BLaER1 (cell line): ENCODE measurements around the gene CNPY1.

ENCODE experiments used
- H3K27ac ChIP-seq: shearing (Covaris generic); formaldehyde crosslinking; 2 replicates; pipeline ENCODE4 v1.8.1; 2022
- H3K27me3 ChIP-seq: shearing (Covaris generic); formaldehyde crosslinking; 2 replicates; pipeline ENCODE4 v1.8.1; 2022
- H3K36me3 ChIP-seq: shearing (Covaris generic); formaldehyde crosslinking; 2 replicates; pipeline ENCODE4 v1.8.1; 2022
- H3K4me1 ChIP-seq: shearing (Covaris generic); formaldehyde crosslinking; 2 replicates; pipeline ENCODE4 v1.8.1; 2022
- H3K4me2 ChIP-seq: shearing (Covaris generic); formaldehyde crosslinking; 2 replicates; pipeline ENCODE4 v1.8.1; 2022
- H3K4me3 ChIP-seq: shearing (Covaris generic); formaldehyde crosslinking; 2 replicates; pipeline ENCODE4 v1.8.1; 2022
- H3K9ac ChIP-seq: shearing (Covaris generic); formaldehyde crosslinking; 2 replicates; pipeline ENCODE4 v1.8.1; 2022
- H3K9me3 ChIP-seq: shearing (Covaris generic); formaldehyde crosslinking; 2 replicates; pipeline ENCODE4 v1.8.1; 2022
- H4K20me1 ChIP-seq: shearing (Covaris generic); formaldehyde crosslinking; 2 replicates; pipeline ENCODE4 v1.8.1; 2022
- Cebpa-rat ChIP-seq: shearing (Covaris generic); IDR thresholded peaks from 2 replicates; pipeline ENCODE4 v1.8.1; 2022

Gene CNPY1

DNA sequence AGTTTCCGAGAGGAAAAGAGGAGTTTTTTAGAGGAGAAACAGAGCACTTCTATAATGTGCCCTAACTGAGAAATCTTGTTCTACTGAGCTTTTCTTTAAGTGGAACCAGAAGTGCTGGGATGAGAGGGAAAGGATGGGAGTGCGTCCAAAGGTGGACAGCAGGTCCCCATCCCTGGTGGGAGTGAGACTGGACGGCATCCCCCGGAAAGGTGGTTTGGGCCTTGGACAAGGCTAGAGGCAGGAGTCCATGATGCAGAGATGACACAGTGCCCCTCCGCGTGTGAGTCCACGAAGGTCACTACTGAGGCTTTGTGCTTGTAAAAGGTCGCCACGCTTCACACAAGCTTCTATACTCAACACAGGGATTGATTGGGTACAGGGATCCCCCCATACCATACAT is 94.5 kb downstream of the CNPY1 start:
- Histone ChIP-seq H3K36me3 (no peaks in the 10 kb centered on the region), H3K9me3 (peaks cover 7% of the 10 kb centered on the region; the same call in 1 of the 2 replicates), H4K20me1 (peaks cover 92% of the 10 kb centered on the region), H3K9ac (no peak overlapping the region), H3K4me2 (no peak overlapping the region), H3K4me3 (no peak overlapping the region), H3K27ac (no peak overlapping the region), H3K4me1 (no peaks in the 10 kb centered on the region), H3K27me3 (peaks cover 100% of the 10 kb centered on the region)
- no peak for TF ChIP-seq Cebpa-rat
